GM12864 (cell line): ENCODE measurements around the gene BST2.

Source experiments
- DNase-seq: peaks from one replicate; pipeline ENCODE4 v3.0.0-alpha.2; 2011; ENCODE audit warnings: low read depth
- H3K4me3 ChIP-seq: 2 replicates; pipeline ENCODE4 v1.5.1; 2011; ENCODE audit warnings: mild to moderate bottlenecking, low read depth, low read length, control low read depth
- CTCF ChIP-seq: IDR thresholded peaks from 2 replicates; pipeline ENCODE4 v1.5.1; 2011; ENCODE audit warnings: low read depth, mild to moderate bottlenecking, moderate library complexity, low read length, control low read depth, inconsistent platforms; ENCODE audit errors: missing control alignments

Gene BST2

GRCh38 chr19:17394891-17395415 lies 10.5 kb downstream of the BST2 start:
- H3K4me3 ChIP-seq: no peak overlapping the region
- TF ChIP-seq CTCF: peak; percentile 89
- no peak for DNase-seq

- no peak for TF ChIP-seq CTCF
Observed at GRCh38 chr19:17393914-17394313, 11.5 kb downstream of the BST2 start, which contains the start of gene CCDC194. TSS of gene CCDC194 (minus strand) at chr19:17394196. CDS start at chr19:17394158, 38 bp downstream.

GRCh38 chr19:17393002-17393401 lies 12.4 kb downstream of the BST2 start:
- no peak for DNase-seq
- no peak overlapping the region for H3K4me3 ChIP-seq
- TF ChIP-seq CTCF: no peak

More at GRCh38 chr19:17393914-17394313, 11.5 kb downstream of the BST2 start, which contains the start of gene CCDC194:
- DNase-seq: no peak
- no peak within 1 kb of the TSS for H3K4me3 ChIP-seq

- peak overlapping the region; percentile 20 for H3K4me3 ChIP-seq
- no peak for DNase-seq
- no peak for TF ChIP-seq CTCF
Observed at GRCh38 chr19:17391371-17392151, 13.9 kb downstream of the BST2 start.

GRCh38 chr19:17390665-17391370 lies 14.6 kb downstream of the BST2 start:
- TF ChIP-seq CTCF: peak; percentile 68
- no peak for DNase-seq
- H3K4me3 ChIP-seq: peak overlapping the region; percentile 39

- H3K4me3 ChIP-seq: peak overlapping the region; percentile 39
Observed at GRCh38 chr19:17389957-17390664, 15.3 kb downstream of the BST2 start.

More at GRCh38 chr19:17389957-17390664, 15.3 kb downstream of the BST2 start:
- TF ChIP-seq CTCF: peak; percentile 9
- DNase-seq: no peak
